GM12892 (cell line): ENCODE results near the gene ADAM15.

Experiments used
- DNase-seq: peaks from one replicate; pipeline ENCODE4 v3.0.0; 2011; ENCODE audit not compliant: insufficient read length
- FAIRE-seq: peaks from 2 replicates; lab custom pipeline; 2011; peaks lifted over from hg19 to GRCh38; lab: Jason Lieb, UNC
- POLR2A ChIP-seq: IDR thresholded peaks from 2 replicates; pipeline ENCODE4 v1.6.1; 2011; ENCODE audit warnings: low read depth, low read length, control low read depth
- POLR2AphosphoS5 ChIP-seq: IDR thresholded peaks from 2 replicates; pipeline ENCODE4 v1.6.1; 2011; ENCODE audit warnings: low read depth, low read length, control low read depth
- TAF1 ChIP-seq: IDR thresholded peaks from 2 replicates; pipeline ENCODE4 v1.6.1; 2011; ENCODE audit warnings: low read depth, mild to moderate bottlenecking, control low read depth, low read length, borderline replicate concordance

ADAM15 gene

GRCh38 chr1:155105604-155106011 lies 54.5 kb downstream of the ADAM15 start:
- TF ChIP-seq POLR2AphosphoS5: no peak
- no peak for TF ChIP-seq POLR2A
- no peak for TF ChIP-seq TAF1
- FAIRE-seq: no peak
- DNase-seq: no peak

- DNase-seq (no peak), FAIRE-seq (no peak)
Observed at GRCh38 chr1:155106862-155107261, 55.7 kb downstream of the ADAM15 start.

GRCh38 chr1:155107309-155108264 lies 56.5 kb downstream of the ADAM15 start:
- FAIRE-seq (no peak), DNase-seq (no peak)
- TF ChIP-seq POLR2A: no peak
- no peak for TF ChIP-seq POLR2AphosphoS5
- TF ChIP-seq TAF1: no peak

More at GRCh38 chr1:155106862-155107261, 55.7 kb downstream of the ADAM15 start:
- TF ChIP-seq TAF1 (no peak), POLR2AphosphoS5 (no peak), POLR2A (no peak)

- FAIRE-seq (no peak), DNase-seq (no peak)
- TF ChIP-seq POLR2A (no peak), POLR2AphosphoS5 (no peak), TAF1 (no peak)
Observed at GRCh38 chr1:155108296-155108695, 57.2 kb downstream of the ADAM15 start.

DNA sequence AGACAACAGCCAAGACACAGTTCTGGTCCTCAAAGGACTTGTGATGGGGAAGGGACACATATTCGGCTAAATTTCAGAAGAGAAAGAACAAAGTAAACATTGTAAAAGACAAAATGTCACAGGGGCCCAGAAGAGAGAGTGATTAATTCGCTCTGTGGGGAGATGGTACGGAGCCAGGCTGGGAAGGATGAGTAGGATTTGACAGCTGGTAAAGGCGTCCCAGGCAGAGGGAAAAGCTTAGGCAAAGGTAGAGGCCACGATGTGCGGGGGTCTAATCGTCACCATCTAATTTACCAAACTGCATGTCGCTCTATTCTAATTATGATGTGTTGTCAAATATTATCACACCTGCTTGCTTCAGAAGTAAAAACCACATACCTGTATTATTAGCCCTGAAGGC lies 59.3 kb downstream of the ADAM15 start:
- TF ChIP-seq TAF1: no peak
- no peak for TF ChIP-seq POLR2AphosphoS5
- no peak for TF ChIP-seq POLR2A
- DNase-seq (no peak), FAIRE-seq (no peak)

GRCh38 chr1:155110826-155111225 lies 59.7 kb downstream of the ADAM15 start:
- TF ChIP-seq POLR2AphosphoS5: no peak
- no peak for TF ChIP-seq TAF1
- TF ChIP-seq POLR2A: no peak
- DNase-seq: no peak
- no peak for FAIRE-seq
